RWPE1 (cell line): ENCODE data around the gene OR8K3.

Experiments
- CTCF ChIA-PET: fragments of 350-600 bp; sonication (Branson Sonifier 250); formaldehyde crosslinking; extraction: SDS; loops from one replicate; lab custom pipeline; 2021; lab: Yijun Ruan, JAX
- POLR2A ChIA-PET: fragments of 400-600 bp; formaldehyde crosslinking; extraction: SDS; loops from one replicate; lab custom pipeline; 2020; ENCODE audit warnings: antibody characterized with exemption; ENCODE audit not compliant: low non-redundant PET; lab: Yijun Ruan, JAX
- DNase-seq: peaks from one replicate; pipeline ENCODE4 v3.0.0; 2012; ENCODE audit warnings: low spot score
- H3K27ac ChIP-seq: fragments of 450-650 bp; 2 replicates; pipeline ENCODE4 v1.5.1; 2017
- CTCF ChIP-seq: fragments of 450-650 bp; conservative IDR thresholded peaks from 2 replicates; pipeline ENCODE4 v1.5.1; 2017; ENCODE audit warnings: low read depth, mild to moderate bottlenecking

The OR8K3 gene

DNA sequence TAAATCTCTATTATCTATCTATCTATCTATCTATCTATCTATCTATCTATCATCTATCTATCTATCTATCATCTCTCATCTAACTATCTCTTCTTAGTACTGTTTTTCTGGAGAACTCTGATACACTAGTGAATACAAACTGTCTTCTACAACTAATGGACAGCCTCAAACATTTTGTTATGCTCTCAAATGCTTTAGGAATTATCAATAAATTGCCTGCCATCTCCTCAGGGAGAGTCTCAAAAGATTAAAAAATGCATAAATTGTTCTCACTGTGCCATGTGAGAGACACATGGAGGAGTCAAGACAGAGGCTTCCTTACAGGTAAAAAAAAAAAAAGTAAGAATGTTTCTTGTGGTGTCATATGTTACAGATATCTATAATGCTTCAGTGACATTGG lies at the start of gene OR8K3:
TSS of gene OR8K3 (plus strand) at position 301 of the 400 bp plus-strand sequence. CDS start 3,163 bp downstream, outside the sequence.
- CTCF ChIA-PET: interaction anchor here (0.6 kb wide), 1 partner anchor 32 kb away, joined by 3 read pairs; no protein-coding TSS in a partner anchor
- TF ChIP-seq CTCF: no peak
- POLR2A ChIA-PET: no interaction called here
- DNase-seq: no peak
- H3K27ac ChIP-seq: no peak within 1 kb of the TSS

GRCh38 chr11:56271092-56271491 lies 43.9 kb upstream of the OR8K3 start:
- ChIA-PET CTCF (interaction anchor here (0.6 kb wide), 1 partner anchor 78 kb away, joined by 3 read pairs; no protein-coding TSS in a partner anchor), POLR2A (no interaction called here)
- DNase-seq: no peak
- no peak overlapping the region for H3K27ac ChIP-seq
- no peak for TF ChIP-seq CTCF

DNA sequence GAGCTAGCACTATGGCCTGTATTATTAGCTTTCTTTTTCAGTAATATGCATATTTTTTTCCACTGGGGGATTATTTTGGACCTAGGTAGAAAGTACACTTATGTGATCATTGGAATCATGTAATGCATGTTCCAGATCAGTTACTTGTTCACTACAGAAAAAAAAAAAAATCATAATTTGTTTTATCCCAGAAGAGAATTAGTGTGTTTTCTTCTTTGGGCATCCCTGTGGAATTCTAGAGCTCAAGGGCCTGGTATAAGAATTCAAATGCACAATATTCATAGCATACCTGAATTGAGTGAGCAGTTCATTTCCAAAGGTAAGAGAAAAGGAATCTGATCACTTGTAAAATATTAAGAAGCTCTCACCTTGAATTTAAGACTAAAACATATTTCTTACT lies 41.1 kb upstream of the OR8K3 start, which contains the start of gene OR5T1:
TSS of gene OR5T1 (plus strand) at position 301 of the 400 bp plus-strand sequence. CDS start 1,485 bp downstream, outside the sequence.
- DNase-seq: no peak
- POLR2A ChIA-PET: no interaction called here
- CTCF ChIA-PET: interaction anchor here (0.6 to 0.7 kb wide), 2 partner anchors 457 to 1893 kb away, joined by 3 to 5 read pairs; no protein-coding TSS in a partner anchor

DNA sequence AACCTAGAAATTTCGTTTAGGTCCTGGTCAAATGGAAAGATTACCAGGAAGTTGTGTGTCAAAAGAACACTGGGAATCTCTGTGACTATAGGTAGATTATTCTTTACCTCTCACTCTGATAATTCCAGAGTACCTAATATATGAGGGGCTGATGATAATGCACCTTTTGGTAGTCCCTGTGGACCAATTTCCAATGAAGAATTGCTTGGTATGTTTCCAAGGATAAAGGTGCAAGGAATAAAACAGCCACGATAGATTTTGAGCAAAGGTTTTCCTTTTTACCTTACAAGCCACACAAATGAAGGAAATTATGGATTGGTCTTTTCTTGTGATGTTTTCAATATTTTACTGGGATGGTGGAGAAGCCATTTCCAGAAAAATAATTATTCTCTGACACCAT lies 22.8 kb upstream of the OR8K3 start, which contains the start of gene OR8H1:
TSS of gene OR8H1 (minus strand) at position 101 of the 400 bp plus-strand sequence. CDS start 1,192 bp downstream, outside the sequence.
- no peak for TF ChIP-seq CTCF
- POLR2A ChIA-PET: no interaction called here
- H3K27ac ChIP-seq: no peak within 1 kb of the TSS
- CTCF ChIA-PET: no interaction called here
- no peak for DNase-seq

More for the DNA sequence above, 41.1 kb upstream of the OR8K3 start, which contains the start of gene OR5T1:
- no peak within 1 kb of the TSS for H3K27ac ChIP-seq
- no peak for TF ChIP-seq CTCF

GRCh38 chr11:56296898-56297297 lies 18.0 kb upstream of the OR8K3 start:
- no peak overlapping the region for H3K27ac ChIP-seq
- POLR2A ChIA-PET: no interaction called here
- CTCF ChIA-PET: no interaction called here
- no peak for DNase-seq
- TF ChIP-seq CTCF: no peak

DNA sequence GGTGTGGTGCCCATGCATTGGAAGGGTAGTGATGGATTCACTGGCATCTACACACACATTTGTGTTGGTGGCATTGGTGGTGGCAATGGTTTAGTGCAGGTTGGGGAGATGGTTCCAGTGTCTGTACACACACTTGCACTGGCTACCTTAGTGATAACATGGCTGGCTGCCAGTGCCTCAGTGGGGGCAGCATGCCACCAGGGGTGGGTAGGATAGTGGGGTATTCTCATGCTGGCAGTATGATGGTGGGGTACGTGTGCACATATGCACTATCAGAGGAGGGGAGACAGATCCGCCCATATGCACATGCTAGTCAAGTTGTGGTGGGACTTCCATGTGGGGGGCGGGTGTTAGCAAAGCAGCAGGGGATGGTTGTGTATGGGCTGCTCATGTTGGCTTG lies 7.1 kb upstream of the OR8K3 start:
- H3K27ac ChIP-seq: no peak overlapping the region
- CTCF ChIA-PET: no interaction called here
- no peak for DNase-seq
- TF ChIP-seq CTCF: no peak
- POLR2A ChIA-PET: no interaction called here
